Osteocyte (in vitro differentiated cells): ENCODE measurements around the gene SPTB. TPM values are rescaled to one million over a fixed set of nuclear protein-coding genes. Genes with fewer than 3 reads are reported as not detected.

ENCODE experiments used
- DNase-seq: peaks from one replicate; pipeline ENCODE4 v3.0.0; 2021; ENCODE audit warnings: mixed read lengths; ENCODE audit not compliant: unreplicated experiment; ENCODE audit errors: extremely low spot score
- H3K27ac Mint-ChIP-seq: one replicate; pipeline ENCODE4 v1.8.0; 2021; ENCODE audit warnings: mild to moderate bottlenecking, mixed read lengths; ENCODE audit not compliant: unreplicated experiment
- H3K27me3 Mint-ChIP-seq: one replicate; pipeline ENCODE4 v1.8.0; 2021; ENCODE audit warnings: mixed read lengths; ENCODE audit not compliant: unreplicated experiment
- H3K36me3 Mint-ChIP-seq: one replicate; pipeline ENCODE4 v1.8.0; 2021; ENCODE audit warnings: mixed read lengths; ENCODE audit not compliant: unreplicated experiment
- H3K4me1 Mint-ChIP-seq: one replicate; pipeline ENCODE4 v1.8.0; 2021; ENCODE audit warnings: mixed read lengths; ENCODE audit not compliant: unreplicated experiment
- H3K4me3 Mint-ChIP-seq: one replicate; pipeline ENCODE4 v1.8.0; 2021; ENCODE audit warnings: mild to moderate bottlenecking, moderate library complexity, mixed read lengths; ENCODE audit not compliant: unreplicated experiment
- H3K9me3 Mint-ChIP-seq: one replicate; pipeline ENCODE4 v1.8.0; 2021; ENCODE audit warnings: mixed read lengths; ENCODE audit not compliant: unreplicated experiment
- CTCF ChIP-seq: fragments of 200-600 bp; sonication (generic); IDR thresholded peaks from 2 replicates; pipeline ENCODE4 v1.5.0; 2021; ENCODE audit warnings: antibody characterized with exemption, mild to moderate bottlenecking, moderate library complexity
- total RNA-seq: library from RNA; stranded (reverse); gene quantifications from 2 replicates; pipeline ENCODE4 v1.2.1, GENCODE V29; 2021

The SPTB gene
- total RNA-seq, 1 donor from 2014 or later: 0.35 TPM

GRCh38 chr14:64753374-64753773 is 126.3 kb downstream of the SPTB start:
- H3K9me3 Mint-ChIP-seq: no peaks in the 10 kb centered on the region
- no peak for DNase-seq
- H3K27ac Mint-ChIP-seq: no peak overlapping the region
- H3K36me3 Mint-ChIP-seq: peaks cover 8% of the 10 kb centered on the region
- no peak overlapping the region for H3K4me3 Mint-ChIP-seq
- TF ChIP-seq CTCF: no peak
- no peaks in the 10 kb centered on the region for H3K27me3 Mint-ChIP-seq
- H3K4me1 Mint-ChIP-seq: peaks cover 20% of the 10 kb centered on the region

GRCh38 chr14:64752909-64753308 is 126.8 kb downstream of the SPTB start:
- Mint-ChIP-seq H3K4me3 (no peak overlapping the region), H3K36me3 (peaks cover 8% of the 10 kb centered on the region), H3K27ac (no peak overlapping the region), H3K9me3 (no peaks in the 10 kb centered on the region), H3K4me1 (peaks cover 15% of the 10 kb centered on the region), H3K27me3 (no peaks in the 10 kb centered on the region)
- no peak for TF ChIP-seq CTCF
- no peak for DNase-seq

GRCh38 chr14:64748995-64749714 is 130.6 kb downstream of the SPTB start:
- DNase-seq: no peak
- Mint-ChIP-seq H3K36me3 (peaks cover 32% of the 10 kb centered on the region), H3K9me3 (no peaks in the 10 kb centered on the region), H3K4me1 (peaks cover 24% of the 10 kb centered on the region), H3K4me3 (no peak overlapping the region), H3K27ac (no peak overlapping the region), H3K27me3 (no peaks in the 10 kb centered on the region)
- TF ChIP-seq CTCF: no peak

GRCh38 chr14:64748521-64748920 is 131.2 kb downstream of the SPTB start:
- no peak for DNase-seq
- H3K4me1 Mint-ChIP-seq: peaks cover 24% of the 10 kb centered on the region
- H3K4me3 Mint-ChIP-seq: no peak overlapping the region
- no peaks in the 10 kb centered on the region for H3K27me3 Mint-ChIP-seq
- H3K36me3 Mint-ChIP-seq: peaks cover 36% of the 10 kb centered on the region
- no peak overlapping the region for H3K27ac Mint-ChIP-seq
- H3K9me3 Mint-ChIP-seq: no peaks in the 10 kb centered on the region
- no peak for TF ChIP-seq CTCF

GRCh38 chr14:64747327-64747726 is 132.4 kb downstream of the SPTB start:
- no peaks in the 10 kb centered on the region for H3K27me3 Mint-ChIP-seq
- no peak for TF ChIP-seq CTCF
- H3K4me1 Mint-ChIP-seq: peaks cover 24% of the 10 kb centered on the region
- H3K4me3 Mint-ChIP-seq: no peak overlapping the region
- peaks cover 42% of the 10 kb centered on the region for H3K36me3 Mint-ChIP-seq
- DNase-seq: no peak
- H3K27ac Mint-ChIP-seq: no peak overlapping the region
- H3K9me3 Mint-ChIP-seq: no peaks in the 10 kb centered on the region
